GM12878 (cell line): ENCODE data around the gene GBP2. TPM values are rescaled to one million over a fixed set of nuclear protein-coding genes. Genes with fewer than 3 reads are reported as not detected.

ENCODE experiments used
- ATAC-seq: fragments of 200-7000 bp; cut with Tn5 transposase; 3 replicates; pipeline ENCODE4 v1.9.1; 2020; ENCODE audit warnings: mild to moderate bottlenecking, moderate library complexity
- BruUV-seq: library from RNA; stranded (reverse); fragments of 400-500 nt; replicated peaks from 2 replicates; lab custom pipeline; 2021; lab: Mats Ljungman, UMichigan
- CTCF ChIA-PET: fragments of 300-600 bp; sonication (Branson Sonifier 250); formaldehyde crosslinking; extraction: SDS; loops from one replicate; lab custom pipeline; 2021; ENCODE audit warnings: inconsistent platforms; lab: Yijun Ruan, JAX
- POLR2A ChIA-PET: fragments of 350-600 bp; formaldehyde crosslinking; extraction: SDS; loops from one replicate; lab custom pipeline; 2021; ENCODE audit warnings: inconsistent platforms; lab: Charles Lee
- RAD21 ChIA-PET: fragments of 300-600 bp; sonication (Branson Sonifier 250); formaldehyde crosslinking; loops from one replicate; lab custom pipeline; 2023; ENCODE audit warnings: antibody characterized with exemption; ENCODE audit not compliant: unreplicated experiment; lab: Charles Lee
- SMC1A ChIA-PET: fragments of 300-600 bp; sonication (Branson Sonifier 250); formaldehyde crosslinking; loops from one replicate; lab custom pipeline; 2023; ENCODE audit not compliant: unreplicated experiment, uncharacterized antibody; lab: Charles Lee
- DNase-seq: peaks from one replicate; pipeline ENCODE4 v3.0.0-alpha.2; 2011; ENCODE audit warnings: low read depth, low spot score
- FAIRE-seq: peaks from 3 replicates; lab custom pipeline; 2011; peaks lifted over from hg19 to GRCh38; lab: Jason Lieb, UNC
- H2AFZ ChIP-seq: 2 replicates; pipeline ENCODE4 v1.6.0; 2011; ENCODE audit warnings: low read depth, low read length, control low read depth; ENCODE audit not compliant: control insufficient read depth
- H3K27ac ChIP-seq: 2 replicates; pipeline ENCODE4 v1.5.1; 2011; ENCODE audit warnings: control low read depth; ENCODE audit not compliant: control insufficient read depth, insufficient read depth
- H3K27me3 ChIP-seq, 2 experiments: replicated peaks in 1 of 2; 2 replicates each; pipeline versions ENCODE4 v1.6.0 to v1.6.1; 2011; ENCODE audit warnings: low read length in 1 of 2; ENCODE audit not compliant: control insufficient read depth in 2 of 2, insufficient read depth in 2 of 2
- H3K36me3 ChIP-seq, 2 experiments: 2 replicates each; pipeline ENCODE4 v1.5.1; 2011; ENCODE audit warnings: low read length in 1 of 2; ENCODE audit not compliant: control insufficient read depth in 2 of 2, insufficient read depth in 2 of 2
- H3K4me1 ChIP-seq: 2 replicates; pipeline ENCODE4 v1.6.1; 2011; ENCODE audit warnings: mild to moderate bottlenecking, low read length, moderate library complexity, mixed read lengths; ENCODE audit not compliant: control insufficient read depth, insufficient read depth
- H3K4me2 ChIP-seq: 2 replicates; pipeline ENCODE4 v1.6.0; 2011; ENCODE audit warnings: control low read depth; ENCODE audit not compliant: control insufficient read depth, insufficient read depth
- H3K4me3 ChIP-seq: fragments of 200-600 bp; sonication (generic); 2 replicates; pipeline ENCODE4 v1.5.1; 2016
- H3K79me2 ChIP-seq: 2 replicates; pipeline ENCODE4 v1.6.0; 2011; ENCODE audit warnings: low read length; ENCODE audit not compliant: control insufficient read depth, insufficient read depth
- H3K9ac ChIP-seq: 2 replicates; pipeline ENCODE4 v1.8.0; 2011; ENCODE audit warnings: low read length, control low read depth, mixed read lengths; ENCODE audit not compliant: control insufficient read depth, insufficient read depth
- H3K9me3 ChIP-seq: replicated peaks from 3 replicates; pipeline ENCODE4 v1.5.1; 2011; ENCODE audit warnings: mild to moderate bottlenecking, low read length; ENCODE audit not compliant: control insufficient read depth, insufficient read depth
- H4K20me1 ChIP-seq: 2 replicates; pipeline ENCODE4 v1.6.0; 2011; ENCODE audit not compliant: control insufficient read depth, insufficient read depth
- CBX5 ChIP-seq: sonication (generic); IDR thresholded peaks from 2 replicates; pipeline ENCODE4 v1.6.1; 2016; ENCODE audit warnings: low read depth, moderate library complexity, mild to moderate bottlenecking, inconsistent platforms
- EED ChIP-seq: sonication (generic); IDR thresholded peaks from 2 replicates; pipeline ENCODE4 v1.6.1; 2016; ENCODE audit warnings: antibody characterized with exemption, low read depth
- ESRRA ChIP-seq: IDR thresholded peaks from 2 replicates; pipeline ENCODE4 v1.6.1; 2012; ENCODE audit warnings: mild to moderate bottlenecking, low read length, improper control_type of control experiment
- HCFC1 ChIP-seq: fragments of 150-350 bp; IDR thresholded peaks from 2 replicates; pipeline ENCODE4 v1.6.1; 2014; ENCODE audit warnings: low read length
- MEF2A ChIP-seq: IDR thresholded peaks from 2 replicates; pipeline ENCODE4 v1.6.1; 2011; ENCODE audit warnings: low read depth, mild to moderate bottlenecking, low read length, moderate library complexity; ENCODE audit not compliant: insufficient read depth
- POLR2AphosphoS5 ChIP-seq: IDR thresholded peaks from 2 replicates; pipeline ENCODE4 v1.6.1; 2011; ENCODE audit warnings: mild to moderate bottlenecking, low read length, inconsistent platforms
- SREBF2 ChIP-seq: IDR thresholded peaks from 2 replicates; pipeline ENCODE4 v1.6.1; 2012; ENCODE audit warnings: mild to moderate bottlenecking, low read length
- SRF ChIP-seq, 2 experiments: IDR thresholded peaks; 2 replicates each; pipeline ENCODE4 v1.6.1; 2011; ENCODE audit warnings: low read depth in 2 of 2, low read length in 2 of 2, mild to moderate bottlenecking in 1 of 2, moderate library complexity in 1 of 2
- ZBTB40 ChIP-seq: fragments of 450-650 bp; IDR thresholded peaks from 2 replicates; pipeline ENCODE4 v1.6.1; 2016; ENCODE audit warnings: mild to moderate bottlenecking, moderate library complexity, borderline replicate concordance
- WGBS: methylation state at CpG from one replicate; pipeline ENCODE4 v1.1.6; 2016; ENCODE audit warnings: low lambda C conversion rate; ENCODE audit not compliant: insufficient replicate concordance, insufficient coverage; ENCODE audit errors: missing lambda C conversion rate; 5-methylcytosine and 5-hydroxymethylcytosine counted together
- in situ Hi-C: fragments of 300-500 bp; cut with MboI; formaldehyde crosslinking; loops from 9 replicates; pipeline ENCODE4 v1.14.3; 2018; ENCODE audit warnings: mixed read lengths
- intact Hi-C: fragments of 100-400 bp; cut with micrococcal nuclease; formaldehyde crosslinking; loops from one replicate; pipeline ENCODE4 v1.14.2; 2022; ENCODE audit not compliant: unreplicated experiment
- polyA plus RNA-seq, 11 experiments: library from polyadenylated mRNA; depleted of rRNA in 4 of 11; unstranded in 6 of 11; stranded (reverse) in 5 of 11; fragments of >200 nt; fragmentation: Nextera tagmentation in 4 of 11; fragmentation: Illumina TruSeq in 1 of 11; extraction: Ambion mirVana in 4 of 11; extraction: Trizol in 1 of 11; gene quantifications; 1 replicate in 1 of 11; 2 replicates in 10 of 11; pipeline versions ENCODE4 v1.2.1 to v1.2.3, GENCODE V29; 2011 to 2016; ENCODE audit warnings: inconsistent platforms in 2 of 11, missing spikeins in 2 of 11, low read depth in 1 of 11
- total RNA-seq, 4 experiments: library from RNA; depleted of rRNA in 3 of 4; stranded (reverse); fragments of >200 nt in 3 of 4; fragmentation: Illumina TruSeq in 1 of 4; extraction: Trizol in 1 of 4; gene quantifications; 2 replicates each; pipeline versions ENCODE4 v1.2.1 to v1.2.3, GENCODE V29; 2013 to 2021
- TF ChIP-seq, protein P1 (sequence below): fragments of 450-650 bp; IDR thresholded peaks from 2 replicates; pipeline ENCODE4 v1.6.1; 2018; ENCODE audit warnings: borderline replicate concordance, mild to moderate bottlenecking; ENCODE audit not compliant: partially characterized antibody

Gene GBP2
- total and polyA plus RNA-seq, 10 of the 15 experiments (the other 5 are each of a cell fraction or from before 2014, with no cell fraction given) = 1.6 to 5.9 (median 3.2) TPM

GRCh38 chr1:89064632-89065031, 61.3 kb downstream of the GBP2 start:
- in situ Hi-C loops = no loop called here
- Histone ChIP-seq H2AFZ (peak overlapping the region; percentile 92), H3K27me3 (no peaks in the 10 kb centered on the region), H3K4me3 (peak overlapping the region; percentile 80), H3K4me2 (peak overlapping the region; percentile 82), H4K20me1 (no peaks in the 10 kb centered on the region), H3K9me3 (no peaks in the 10 kb centered on the region), H3K9ac (peak overlapping the region; percentile 85), H3K36me3 (no peaks in the 10 kb centered on the region; a peak in 1 of 4 replicates), H3K79me2 (peaks cover 9% of the 10 kb centered on the region), H3K27ac (peak overlapping the region; percentile 94), H3K4me1 (no peaks in the 10 kb centered on the region)
- ATAC-seq (peak; percentile 73), FAIRE-seq (peak; percentile 83), DNase-seq (no peak)
- TF ChIP-seq SREBF2 (no peak), POLR2AphosphoS5 (0 out of 2 replicates have a peak, but pooled peaks have one; percentile 5)
- ChIA-PET CTCF (interaction anchor here (1.0 to 1.4 kb wide), 3 partner anchors 21 to 389 kb away, joined by 3 to 4 read pairs (median 4); no protein-coding TSS in a partner anchor), SMC1A (interaction anchor here (1.0 to 2.2 kb wide), 8 partner anchors 11 to 294 kb away, joined by 3 to 9 read pairs (median 4); partner anchors contain the start of gene GBP3), RAD21 (interaction anchor here (0.9 to 1.2 kb wide), 4 partner anchors 16 to 80 kb away, joined by 3 to 5 read pairs (median 4); no protein-coding TSS in a partner anchor), POLR2A (no interaction called here)
- intact Hi-C loops = loop anchor here (5.0 kb wide), 1 partner anchor 133 kb away; the partner anchor contains the start of gene GBP4
- BruUV-seq = no TSS peak
- 13% methylated on average over 4 of the region's 4 CpGs for WGBS

DNA sequence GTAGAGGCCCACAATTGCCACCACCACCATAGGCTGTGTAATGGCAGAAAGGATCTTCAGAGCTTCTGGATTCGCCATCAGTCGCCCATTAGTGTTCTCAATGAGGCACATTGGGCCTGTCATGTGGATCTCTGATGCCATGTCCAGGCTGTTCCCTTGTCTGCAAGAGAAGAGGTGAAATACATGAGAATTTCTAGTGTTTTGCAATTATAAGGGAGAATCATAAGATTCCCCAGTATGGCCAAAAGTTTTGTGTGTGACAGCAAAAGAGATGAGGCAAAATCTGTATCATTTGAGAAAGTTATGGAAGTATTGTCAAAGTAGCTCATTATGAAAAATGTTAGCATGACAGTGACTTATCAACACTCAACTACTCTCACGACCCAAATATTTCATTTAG, 62.8 kb downstream of the GBP2 start:
- ChIA-PET RAD21 (interaction anchor here (1.0 kb wide), 1 partner anchor 135 kb away, joined by 3 read pairs; the partner anchor contains the start of gene GBP4), POLR2A (no interaction called here), CTCF (interaction anchor here (1.0 to 1.1 kb wide), 2 partner anchors 23 to 79 kb away, joined by 3 to 6 read pairs; no protein-coding TSS in a partner anchor), SMC1A (no interaction called here)
- Histone ChIP-seq H3K9me3 (no peaks in the 10 kb centered on the region), H3K4me2 (peak overlapping the region; percentile 35; the same call in 1 of the 2 replicates), H3K36me3 (peaks cover 1 to 8% of the 10 kb centered on the region in 2 experiments; a peak in 3 of 4 replicates), H3K27me3 (no peaks in the 10 kb centered on the region), H2AFZ (no peak overlapping the region), H3K4me1 (no peaks in the 10 kb centered on the region), H3K79me2 (peaks cover 9% of the 10 kb centered on the region), H3K9ac (no peak overlapping the region), H4K20me1 (no peaks in the 10 kb centered on the region; the same call in 1 of the 2 replicates), H3K4me3 (no peak overlapping the region), H3K27ac (no peak overlapping the region)
- BruUV-seq = no TSS peak
- 89% methylated on average over 3 of the region's 3 CpGs for WGBS
- in situ Hi-C loops (no loop called here), intact Hi-C loops (loop anchor here (5.0 kb wide), 1 partner anchor 134 kb away; the partner anchor contains the start of gene GBP4)
- ATAC-seq = no peak
- DNase-seq = no peak
- no peak for FAIRE-seq
- TF ChIP-seq, protein P1, sequence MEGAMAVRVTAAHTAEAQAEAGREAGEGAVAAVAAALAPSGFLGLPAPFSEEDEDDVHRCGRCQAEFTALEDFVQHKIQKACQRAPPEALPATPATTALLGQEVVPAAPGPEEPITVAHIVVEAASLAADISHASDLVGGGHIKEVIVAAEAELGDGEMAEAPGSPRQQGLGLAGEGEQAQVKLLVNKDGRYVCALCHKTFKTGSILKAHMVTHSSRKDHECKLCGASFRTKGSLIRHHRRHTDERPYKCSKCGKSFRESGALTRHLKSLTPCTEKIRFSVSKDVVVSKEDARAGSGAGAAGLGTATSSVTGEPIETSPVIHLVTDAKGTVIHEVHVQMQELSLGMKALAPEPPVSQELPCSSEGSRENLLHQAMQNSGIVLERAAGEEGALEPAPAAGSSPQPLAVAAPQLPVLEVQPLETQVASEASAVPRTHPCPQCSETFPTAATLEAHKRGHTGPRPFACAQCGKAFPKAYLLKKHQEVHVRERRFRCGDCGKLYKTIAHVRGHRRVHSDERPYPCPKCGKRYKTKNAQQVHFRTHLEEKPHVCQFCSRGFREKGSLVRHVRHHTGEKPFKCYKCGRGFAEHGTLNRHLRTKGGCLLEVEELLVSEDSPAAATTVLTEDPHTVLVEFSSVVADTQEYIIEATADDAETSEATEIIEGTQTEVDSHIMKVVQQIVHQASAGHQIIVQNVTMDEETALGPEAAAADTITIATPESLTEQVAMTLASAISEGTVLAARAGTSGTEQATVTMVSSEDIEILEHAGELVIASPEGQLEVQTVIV = no peak
- TF ChIP-seq ZBTB40 (no peak), ESRRA (no peak), EED (no peak), SREBF2 (no peak), MEF2A (no peak), SRF (IDR thresholded peaks at IDR 0.05; ENCODE audit: low read depth in 2 of 2, low read length in 2 of 2) (no peak), CBX5 (no peak), HCFC1 (no peak)
